Natural killer cell (primary cell): ENCODE results near the gene EHF. TPM values are rescaled to one million over a fixed set of nuclear protein-coding genes. Genes with fewer than 3 reads are reported as not detected.

ENCODE experiments used
- ATAC-seq, 3 donors: fragments of 150-1000 bp in 2 of 3; fragments of 200-7000 bp in 1 of 3; cut with Tn5 transposase; 1 replicate in 1 of 3; 2 replicates in 2 of 3; pipeline ENCODE4 v1.10.0; 2021; ENCODE audit warnings: mild to moderate bottlenecking in 2 of 3, moderate library complexity in 2 of 3
- DNase-seq, 2 donors: peaks; one replicate each; pipeline versions ENCODE4 v3.0.0 to v3.0.0-alpha.2; 2013 to 2021; ENCODE audit warnings: mixed read lengths in 1 of 2
- H3K27ac ChIP-seq: one replicate; pipeline ENCODE4 v1.5.1; 2013; ENCODE audit warnings: mild to moderate bottlenecking, low read length
- H3K27me3 ChIP-seq: one replicate; pipeline ENCODE4 v1.6.1; 2013; ENCODE audit warnings: low read length; ENCODE audit not compliant: control insufficient read depth, insufficient read depth
- H3K36me3 ChIP-seq: one replicate; pipeline ENCODE4 v1.6.1; 2013; ENCODE audit warnings: low read length; ENCODE audit not compliant: control insufficient read depth, insufficient read depth
- H3K4me1 ChIP-seq: one replicate; pipeline ENCODE4 v1.6.1; 2013; ENCODE audit warnings: low read length; ENCODE audit not compliant: control insufficient read depth, insufficient read depth
- H3K4me3 ChIP-seq: one replicate; pipeline ENCODE4 v1.5.1; 2013; ENCODE audit warnings: low read length
- H3K9me3 ChIP-seq: one replicate; pipeline ENCODE4 v1.6.1; 2013; ENCODE audit warnings: low read length; ENCODE audit not compliant: control insufficient read depth, insufficient read depth
- H3K27ac Mint-ChIP-seq, 2 donors: one replicate each; pipeline ENCODE4 v1.8.0; 2022; ENCODE audit warnings: mild to moderate bottlenecking in 2 of 2, mixed read lengths in 2 of 2, moderate library complexity in 1 of 2
- H3K27me3 Mint-ChIP-seq, 2 donors: one replicate each; pipeline ENCODE4 v1.8.0; 2022; ENCODE audit warnings: low read depth in 2 of 2, mixed read lengths in 2 of 2
- H3K36me3 Mint-ChIP-seq: one replicate; pipeline ENCODE4 v1.8.0; 2022; ENCODE audit warnings: mixed read lengths
- H3K4me1 Mint-ChIP-seq, 2 donors: one replicate each; pipeline ENCODE4 v1.8.0; 2022; ENCODE audit warnings: mixed read lengths in 2 of 2
- H3K4me3 Mint-ChIP-seq: one replicate; pipeline ENCODE4 v1.8.0; 2022; ENCODE audit warnings: mild to moderate bottlenecking, moderate library complexity, mixed read lengths
- H3K9me3 Mint-ChIP-seq, 2 donors: one replicate each; pipeline ENCODE4 v1.8.0; 2022; ENCODE audit warnings: mixed read lengths in 2 of 2
- CTCF ChIP-seq: fragments of 200-600 bp; IDR thresholded peaks from one replicate; pipeline ENCODE4 v1.8.0; 2022; ENCODE audit warnings: antibody characterized with exemption
- WGBS: methylation state at CpG from one replicate; pipeline ENCODE4 v1.1.7; 2013; ENCODE audit warnings: missing lambda C conversion rate; ENCODE audit not compliant: insufficient coverage; 5-methylcytosine and 5-hydroxymethylcytosine counted together
- intact Hi-C: fragments of 100-400 bp; cut with micrococcal nuclease; formaldehyde crosslinking; loops from one replicate; pipeline ENCODE4 v1.14.2; 2022
- total RNA-seq, 4 donors: library from RNA; stranded (reverse); fragments of 120-200 nt in 1 of 4; gene quantifications; one replicate each; pipeline versions ENCODE4 v1.2.3 to v1.2.4, GENCODE V29; 2013 to 2022

The EHF gene
- total RNA-seq, 3 donors from 2014 or later (not counting 1 experiment from before 2014, with no cell fraction given), result not detected

DNA sequence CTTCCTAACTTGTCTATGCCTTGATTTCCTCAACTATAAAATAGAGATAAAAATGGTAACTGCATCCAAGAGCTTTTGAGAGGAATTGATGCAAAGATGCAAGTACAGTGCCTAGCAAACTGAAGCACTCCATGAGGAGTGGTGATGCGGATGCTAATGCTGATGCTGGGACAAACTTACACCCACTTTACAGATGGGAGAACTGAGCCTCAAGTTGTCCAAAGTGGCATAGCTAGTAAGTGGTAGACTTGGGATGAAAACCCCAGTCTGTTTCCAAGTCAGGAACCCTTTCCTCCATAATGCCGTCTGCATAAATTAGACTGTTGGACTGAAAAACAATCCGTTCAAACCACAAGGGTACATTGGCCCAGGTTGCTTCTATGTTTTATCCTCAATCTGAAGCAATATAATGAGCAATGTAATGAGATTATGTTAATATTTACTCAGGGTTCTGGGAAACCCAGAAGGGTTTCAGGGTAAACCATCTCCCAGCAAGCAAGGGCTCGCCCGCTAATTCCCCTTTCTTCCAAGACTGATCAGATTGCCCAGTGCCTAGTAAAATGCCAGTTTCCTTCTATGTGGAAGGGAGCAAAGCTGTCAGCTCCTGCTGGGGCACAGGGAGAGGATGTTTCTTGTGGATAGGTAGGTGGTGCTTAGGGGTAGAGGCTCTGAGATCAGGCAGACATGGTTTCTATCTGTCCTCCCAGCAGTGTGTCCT, 10.4 kb upstream of the EHF start:
- Mint-ChIP-seq H3K27me3 (peaks cover 18 to 66% of the 10 kb centered on the region in 2 donors), H3K9me3 (no peaks in the 10 kb centered on the region), H3K27ac (no peak overlapping the region), H3K36me3 (no peaks in the 10 kb centered on the region), H3K4me3 (no peak overlapping the region), H3K4me1 (peaks cover 0 to 4% of the 10 kb centered on the region in 2 donors)
- Histone ChIP-seq H3K4me1 (peaks cover 5% of the 10 kb centered on the region), H3K36me3 (no peaks in the 10 kb centered on the region), H3K4me3 (no peak overlapping the region), H3K27me3 (no peaks in the 10 kb centered on the region), H3K27ac (no peak overlapping the region), H3K9me3 (no peaks in the 10 kb centered on the region)
- TF ChIP-seq CTCF, result no peak
- intact Hi-C loops, result no loop called here
- 96% methylated on average over 4 of the region's 5 CpGs for WGBS
- no peak for ATAC-seq
- DNase-seq, result no peak

GRCh38 chr11:34613015-34613414, 7.9 kb upstream of the EHF start:
- Mint-ChIP-seq H3K36me3 (no peaks in the 10 kb centered on the region), H3K4me1 (peaks cover 0 to 4% of the 10 kb centered on the region in 2 donors), H3K27me3 (peaks cover 20 to 55% of the 10 kb centered on the region in 2 donors), H3K9me3 (no peaks in the 10 kb centered on the region), H3K27ac (no peak overlapping the region), H3K4me3 (no peak overlapping the region)
- Histone ChIP-seq H3K9me3 (no peaks in the 10 kb centered on the region), H3K27me3 (no peaks in the 10 kb centered on the region), H3K4me3 (no peak overlapping the region), H3K27ac (no peak overlapping the region), H3K36me3 (no peaks in the 10 kb centered on the region), H3K4me1 (peaks cover 5% of the 10 kb centered on the region)
- ATAC-seq (no peak), DNase-seq (no peak)
- intact Hi-C loops, result no loop called here
- no peak for TF ChIP-seq CTCF

DNA sequence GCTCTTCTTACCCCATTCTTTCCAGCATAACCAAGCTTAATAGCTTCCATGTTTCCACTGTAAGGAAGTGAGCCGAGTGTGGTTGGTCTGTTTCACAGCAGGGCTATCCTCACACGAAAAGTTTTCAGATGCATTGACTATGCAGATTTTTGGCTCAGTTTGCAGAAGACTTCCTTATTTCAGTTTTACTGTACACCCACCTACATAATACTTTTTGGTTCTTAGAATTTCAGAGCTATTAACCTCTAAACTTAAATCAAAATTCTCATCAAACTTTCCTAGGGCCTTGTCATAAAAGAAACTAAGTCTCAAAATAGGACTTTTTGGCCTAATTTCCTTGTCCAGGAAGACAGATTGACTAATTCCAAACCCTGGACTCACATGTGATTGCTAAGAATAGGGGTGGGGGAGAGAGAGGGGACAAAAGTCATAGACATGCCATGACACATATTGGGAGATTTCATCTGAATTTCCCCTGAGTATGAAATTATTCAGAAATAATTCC, 7.3 kb upstream of the EHF start:
- ATAC-seq, result no peak
- no peak overlapping the region for H3K27ac Mint-ChIP-seq
- no peak overlapping the region for H3K4me3 Mint-ChIP-seq
- peaks cover 0 to 4% of the 10 kb centered on the region in 2 donors for H3K4me1 Mint-ChIP-seq
- Histone ChIP-seq H3K4me1 (peaks cover 5% of the 10 kb centered on the region), H3K27ac (no peak overlapping the region), H3K27me3 (no peaks in the 10 kb centered on the region), H3K9me3 (no peaks in the 10 kb centered on the region), H3K36me3 (no peaks in the 10 kb centered on the region), H3K4me3 (no peak overlapping the region)
- no peaks in the 10 kb centered on the region for H3K36me3 Mint-ChIP-seq
- no peaks in the 10 kb centered on the region for H3K9me3 Mint-ChIP-seq
- no peak for DNase-seq
- WGBS, result 41% methylated on average over 2 of the region's 2 CpGs
- H3K27me3 Mint-ChIP-seq, result peaks cover 23 to 49% of the 10 kb centered on the region in 2 donors
- intact Hi-C loops, result no loop called here
- no peak for TF ChIP-seq CTCF
